T-helper 2 cell treated with Interferon-gamma antibody and Interleukin-4, amounts not matched to agents 5 μg/mL and 100 μg/mL, for 36 hours (primary cell): Measurements from ENCODE around the gene RABGAP1L.
"Not testable (repeated sequence)": the region's sequence is repeated elsewhere in the genome, so short reads cannot be mapped to it uniquely, and the experiment has no call there.

Source experiments
- DNase-seq: peaks from one replicate; pipeline ENCODE4 v3.0.0; 2021; ENCODE audit warnings: low spot score
- H3K27ac Mint-ChIP-seq: one replicate; pipeline ENCODE4 v1.8.0; 2021; ENCODE audit warnings: mild to moderate bottlenecking, mixed read lengths
- H3K27me3 Mint-ChIP-seq: one replicate; pipeline ENCODE4 v1.8.0; 2021; ENCODE audit warnings: low read depth, mixed read lengths
- H3K36me3 Mint-ChIP-seq: one replicate; pipeline ENCODE4 v1.8.0; 2021; ENCODE audit warnings: low read depth, mixed read lengths
- H3K4me1 Mint-ChIP-seq: one replicate; pipeline ENCODE4 v1.8.0; 2021; ENCODE audit warnings: low read depth, mixed read lengths
- H3K4me3 Mint-ChIP-seq: one replicate; pipeline ENCODE4 v1.8.0; 2022; ENCODE audit warnings: mild to moderate bottlenecking, moderate library complexity, mixed read lengths
- H3K9me3 Mint-ChIP-seq: one replicate; pipeline ENCODE4 v1.8.0; 2021; ENCODE audit warnings: mixed read lengths

Gene RABGAP1L

DNA sequence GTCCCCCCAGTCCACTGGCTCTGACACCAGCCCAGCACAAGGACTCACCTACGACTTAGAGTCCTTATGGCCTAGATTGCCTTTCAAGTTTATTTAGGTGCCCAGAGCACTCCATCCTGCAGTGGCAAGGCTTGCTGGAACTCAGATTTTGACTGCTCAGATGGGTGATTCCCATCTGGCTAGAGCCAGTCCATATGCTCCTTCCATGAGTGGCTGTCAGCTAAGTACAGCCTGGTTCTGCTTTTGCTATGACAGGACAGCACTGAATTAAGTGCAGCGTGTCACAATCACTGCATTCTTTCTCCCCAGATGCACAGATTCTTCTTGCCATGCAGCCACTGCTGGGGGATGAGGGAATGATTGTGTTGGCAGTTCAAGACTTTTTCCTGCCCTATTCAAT, 332.3 kb downstream of the RABGAP1L start:
- no peak overlapping the region for H3K27ac Mint-ChIP-seq
- no peaks in the 10 kb centered on the region for H3K27me3 Mint-ChIP-seq
- no peak for DNase-seq
- H3K36me3 Mint-ChIP-seq, result peaks cover 1% of the 10 kb centered on the region
- H3K4me1 Mint-ChIP-seq, result peaks cover 4% of the 10 kb centered on the region
- H3K9me3 Mint-ChIP-seq, result peaks cover 17% of the 10 kb centered on the region
- no peak overlapping the region for H3K4me3 Mint-ChIP-seq

DNA sequence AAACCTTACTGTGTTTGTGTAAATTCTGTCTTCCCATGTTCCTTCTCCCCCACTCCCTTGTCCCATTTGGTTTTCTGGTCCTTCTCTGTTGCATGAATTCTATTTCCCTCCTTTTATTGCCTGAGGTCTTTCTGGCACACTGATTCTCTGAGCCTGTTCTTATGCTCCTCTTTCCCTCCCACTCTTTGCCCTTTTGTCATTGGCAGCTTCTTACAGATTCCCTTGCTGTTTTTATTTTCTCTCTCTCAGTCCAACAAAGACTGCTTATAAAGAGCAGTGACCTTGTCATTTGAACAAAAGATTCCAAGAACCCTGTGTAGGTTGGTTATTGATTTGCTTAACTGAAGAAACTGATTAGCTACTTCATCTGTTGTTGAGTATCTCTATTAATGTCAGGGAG, 338.2 kb downstream of the RABGAP1L start:
- H3K4me3 Mint-ChIP-seq, result no peak overlapping the region
- no peaks in the 10 kb centered on the region for H3K36me3 Mint-ChIP-seq
- H3K9me3 Mint-ChIP-seq, result no peaks in the 10 kb centered on the region
- no peaks in the 10 kb centered on the region for H3K27me3 Mint-ChIP-seq
- H3K4me1 Mint-ChIP-seq, result no peaks in the 10 kb centered on the region
- no peak for DNase-seq
- no peak overlapping the region for H3K27ac Mint-ChIP-seq

DNA sequence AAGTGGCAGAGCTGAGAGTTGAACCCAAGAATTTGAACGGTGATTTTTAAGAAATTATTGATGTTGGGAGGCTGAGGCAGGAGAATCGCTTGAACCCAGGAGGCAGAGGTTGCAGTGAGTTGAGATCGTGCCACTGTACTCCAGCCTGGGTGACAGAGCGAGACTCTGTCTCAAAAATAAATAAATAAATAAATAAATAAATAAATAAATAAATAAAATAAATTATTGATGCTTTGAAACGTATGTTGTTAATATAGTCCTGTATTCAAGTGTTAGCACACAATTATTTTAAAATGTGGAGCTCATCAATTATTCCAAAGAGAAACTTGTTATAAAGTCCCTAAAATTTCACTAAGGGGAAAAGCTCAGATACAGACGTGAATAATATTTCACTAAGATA, 357.4 kb downstream of the RABGAP1L start:
- DNase-seq, H3K9me3 Mint-ChIP-seq, H3K36me3 Mint-ChIP-seq, H3K4me1 Mint-ChIP-seq, H3K27me3 Mint-ChIP-seq, H3K27ac Mint-ChIP-seq, H3K4me3 Mint-ChIP-seq: not testable (repeated sequence)

DNA sequence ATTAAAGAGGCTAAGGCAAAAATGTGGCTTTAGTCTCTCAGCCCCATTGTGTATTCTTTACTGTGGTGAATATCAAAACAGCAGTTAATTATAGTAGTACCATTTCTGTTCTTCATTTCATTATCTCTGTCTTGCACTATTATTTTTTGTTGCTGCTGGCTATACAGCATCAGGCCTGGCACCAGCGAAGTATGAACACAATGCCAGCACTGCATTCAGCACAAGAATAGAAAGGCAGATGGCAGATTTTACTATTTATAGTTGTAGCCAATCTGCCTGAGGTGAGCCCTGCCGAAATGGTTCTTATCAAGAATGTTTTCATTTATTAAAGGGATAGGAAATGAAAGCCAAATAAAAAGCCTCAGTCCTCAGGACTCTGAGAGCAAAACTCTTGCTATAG, 360.5 kb downstream of the RABGAP1L start:
- peaks cover 17% of the 10 kb centered on the region for H3K9me3 Mint-ChIP-seq
- no peak overlapping the region for H3K27ac Mint-ChIP-seq
- no peaks in the 10 kb centered on the region for H3K27me3 Mint-ChIP-seq
- no peaks in the 10 kb centered on the region for H3K4me1 Mint-ChIP-seq
- no peak overlapping the region for H3K4me3 Mint-ChIP-seq
- no peak for DNase-seq
- H3K36me3 Mint-ChIP-seq, result peaks cover 2% of the 10 kb centered on the region

DNA sequence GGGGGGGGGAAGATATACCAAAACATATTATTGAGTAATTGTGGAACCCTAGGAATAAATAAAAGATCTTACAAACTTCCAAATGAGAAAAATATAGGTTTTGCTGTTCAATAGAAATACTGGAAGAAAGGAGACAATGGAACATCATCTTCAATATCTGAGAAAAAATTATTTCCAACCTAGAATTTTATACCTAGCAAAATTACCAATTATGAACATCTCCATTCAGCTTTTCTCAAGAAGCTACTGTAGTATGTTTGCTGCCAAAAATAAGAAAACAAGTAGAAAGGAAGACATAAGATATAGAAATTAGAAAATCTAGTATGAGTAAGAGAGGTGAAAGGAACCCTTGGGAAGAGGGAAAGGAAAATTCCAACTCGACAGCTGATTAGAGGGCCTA, 372.4 kb downstream of the RABGAP1L start:
- no peak for DNase-seq
- Mint-ChIP-seq H3K9me3 (peaks cover 47% of the 10 kb centered on the region), H3K27me3 (no peaks in the 10 kb centered on the region), H3K4me1 (peaks cover 8% of the 10 kb centered on the region), H3K4me3 (no peak overlapping the region), H3K27ac (no peak overlapping the region), H3K36me3 (peaks cover 11% of the 10 kb centered on the region)

DNA sequence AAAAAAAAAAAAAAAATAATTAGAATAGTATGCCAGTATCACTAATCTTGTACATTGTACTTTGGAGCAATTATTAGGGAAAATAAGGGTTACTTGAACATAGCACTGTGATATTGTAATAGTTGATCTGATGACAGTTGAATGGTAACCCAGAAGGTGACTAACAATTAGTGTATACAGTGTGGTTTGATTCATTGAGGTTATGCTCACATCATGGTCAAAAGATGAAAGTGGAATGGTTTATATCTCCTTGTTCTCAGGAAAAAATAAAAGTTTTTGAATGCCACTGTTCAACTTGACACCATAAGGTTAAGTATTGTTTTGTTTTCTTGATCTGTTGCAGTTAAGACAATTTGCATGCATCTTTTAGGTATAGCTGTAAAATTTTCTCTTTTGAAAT, 375.5 kb downstream of the RABGAP1L start:
- no peak for DNase-seq
- peaks cover 5% of the 10 kb centered on the region for H3K36me3 Mint-ChIP-seq
- H3K9me3 Mint-ChIP-seq, result peaks cover 36% of the 10 kb centered on the region
- no peaks in the 10 kb centered on the region for H3K27me3 Mint-ChIP-seq
- no peak overlapping the region for H3K27ac Mint-ChIP-seq
- no peak overlapping the region for H3K4me3 Mint-ChIP-seq
- H3K4me1 Mint-ChIP-seq, result peaks cover under 1% of the 10 kb centered on the region

DNA sequence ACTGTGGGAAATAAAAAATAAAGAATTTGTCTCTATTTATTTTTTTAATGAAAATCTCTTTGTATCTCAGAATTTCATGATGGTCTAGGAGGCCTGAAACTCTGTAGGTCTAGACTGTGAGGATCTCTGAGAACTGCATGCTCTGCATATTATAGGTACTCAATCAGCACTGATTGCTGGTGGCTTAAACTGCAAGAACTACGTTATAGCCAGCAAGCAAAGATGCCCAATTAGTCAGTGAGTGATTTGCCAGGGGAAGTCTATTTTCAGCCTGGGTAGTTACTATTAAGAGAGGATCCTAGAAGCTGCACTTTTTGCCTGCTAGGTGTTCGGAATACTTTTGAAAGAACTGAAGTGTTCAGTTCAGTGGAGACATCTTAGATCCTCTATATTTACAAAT, 375.9 kb downstream of the RABGAP1L start:
- Mint-ChIP-seq H3K4me3 (no peak overlapping the region), H3K4me1 (peaks cover 1% of the 10 kb centered on the region), H3K36me3 (peaks cover 5% of the 10 kb centered on the region), H3K27me3 (no peaks in the 10 kb centered on the region), H3K27ac (no peak overlapping the region), H3K9me3 (peaks cover 41% of the 10 kb centered on the region)
- no peak for DNase-seq

DNA sequence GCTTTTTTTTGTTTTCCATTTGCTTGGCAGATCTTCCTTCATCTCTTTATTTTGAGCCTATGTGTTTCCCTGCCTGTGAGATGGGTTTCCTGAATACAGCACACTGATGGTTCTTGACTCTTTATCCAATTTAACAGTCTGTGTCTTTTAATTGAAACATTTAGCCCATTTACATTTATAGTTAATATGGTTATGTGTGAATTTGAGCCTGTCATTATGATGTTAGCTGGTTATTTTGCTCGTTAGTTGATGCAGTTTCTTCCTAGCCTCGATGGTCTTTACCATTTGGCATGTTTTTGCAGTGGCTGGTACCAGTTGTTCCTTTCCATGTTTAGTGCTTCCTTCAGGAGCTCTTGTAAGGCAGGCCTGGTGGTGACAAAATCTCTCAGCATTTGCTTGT, 384.1 kb downstream of the RABGAP1L start:
- H3K9me3 Mint-ChIP-seq, result peaks cover 38% of the 10 kb centered on the region
- not testable (repeated sequence) for H3K27me3 Mint-ChIP-seq, H3K36me3 Mint-ChIP-seq, H3K4me1 Mint-ChIP-seq, H3K27ac Mint-ChIP-seq, H3K4me3 Mint-ChIP-seq, DNase-seq

DNA sequence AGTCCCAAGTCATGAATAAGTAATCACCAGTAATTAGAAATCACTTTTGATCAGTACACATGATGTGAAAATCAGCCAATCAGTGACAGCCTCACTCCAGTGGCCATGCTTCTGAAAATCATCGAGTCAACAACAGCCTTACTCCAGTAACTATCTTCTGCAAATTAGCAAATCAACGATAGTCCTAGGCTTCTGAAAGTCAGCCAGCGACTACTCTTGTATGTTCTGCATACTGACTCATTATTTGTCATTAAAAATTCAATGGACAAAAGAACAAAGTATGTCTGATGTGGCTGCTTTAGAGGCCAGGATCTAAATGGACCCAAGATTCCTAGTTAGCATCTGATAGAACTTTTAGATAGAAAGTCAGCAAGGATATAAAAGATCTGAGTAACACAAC, 391.0 kb downstream of the RABGAP1L start:
- no peak overlapping the region for H3K27ac Mint-ChIP-seq
- H3K27me3 Mint-ChIP-seq, result no peaks in the 10 kb centered on the region

DNA sequence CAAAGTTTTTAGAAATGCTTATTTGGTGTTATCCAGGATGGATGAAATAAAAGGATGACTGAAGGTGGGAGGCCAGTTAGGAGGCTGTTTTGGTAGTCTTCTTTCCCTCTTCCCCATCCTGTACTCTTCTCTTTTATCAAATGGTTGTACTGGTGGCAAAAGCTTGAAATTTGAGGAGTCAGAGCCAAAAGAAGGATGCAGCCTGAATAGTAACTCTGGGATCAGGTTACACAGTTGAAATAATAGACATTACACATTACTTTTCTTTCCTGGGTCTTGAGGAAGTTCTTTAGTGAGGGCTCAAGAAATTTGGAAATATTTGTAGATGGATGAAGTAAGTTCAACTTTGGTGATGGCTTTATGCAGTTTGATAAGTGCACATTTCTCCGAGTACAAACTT, 397.1 kb downstream of the RABGAP1L start:
- no peaks in the 10 kb centered on the region for H3K4me1 Mint-ChIP-seq
- H3K36me3 Mint-ChIP-seq, result no peaks in the 10 kb centered on the region
- H3K27ac Mint-ChIP-seq, result no peak overlapping the region
- DNase-seq, result no peak
- H3K4me3 Mint-ChIP-seq, result no peak overlapping the region
- peaks cover 6% of the 10 kb centered on the region for H3K9me3 Mint-ChIP-seq
- H3K27me3 Mint-ChIP-seq, result no peaks in the 10 kb centered on the region

More for the DNA sequence above, 391.0 kb downstream of the RABGAP1L start:
- no peak for DNase-seq
- Mint-ChIP-seq H3K9me3 (peaks cover 12% of the 10 kb centered on the region), H3K4me3 (no peak overlapping the region), H3K4me1 (no peaks in the 10 kb centered on the region), H3K36me3 (no peaks in the 10 kb centered on the region)

DNA sequence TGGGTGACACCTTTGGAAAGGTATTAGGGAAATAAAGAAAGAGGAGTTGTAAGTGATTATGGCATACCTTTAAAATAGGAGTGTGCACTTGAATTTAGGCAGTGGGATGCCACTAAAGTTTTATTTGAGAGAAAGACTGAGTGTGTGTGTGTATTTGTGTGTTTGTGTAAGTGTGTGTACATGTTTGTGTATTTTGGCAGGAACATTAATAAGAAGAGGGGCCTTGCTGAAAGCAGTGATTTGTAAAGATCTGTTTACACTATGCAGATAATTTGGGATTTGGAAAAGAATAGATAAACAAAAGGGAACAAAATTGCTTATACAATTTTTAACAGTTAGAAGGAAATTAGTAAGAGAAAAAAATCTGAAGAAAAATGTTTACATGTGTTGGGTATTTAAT, 409.2 kb downstream of the RABGAP1L start:
- H3K36me3 Mint-ChIP-seq, result no peaks in the 10 kb centered on the region
- peaks cover 2% of the 10 kb centered on the region for H3K9me3 Mint-ChIP-seq
- H3K27me3 Mint-ChIP-seq, result no peaks in the 10 kb centered on the region

DNA sequence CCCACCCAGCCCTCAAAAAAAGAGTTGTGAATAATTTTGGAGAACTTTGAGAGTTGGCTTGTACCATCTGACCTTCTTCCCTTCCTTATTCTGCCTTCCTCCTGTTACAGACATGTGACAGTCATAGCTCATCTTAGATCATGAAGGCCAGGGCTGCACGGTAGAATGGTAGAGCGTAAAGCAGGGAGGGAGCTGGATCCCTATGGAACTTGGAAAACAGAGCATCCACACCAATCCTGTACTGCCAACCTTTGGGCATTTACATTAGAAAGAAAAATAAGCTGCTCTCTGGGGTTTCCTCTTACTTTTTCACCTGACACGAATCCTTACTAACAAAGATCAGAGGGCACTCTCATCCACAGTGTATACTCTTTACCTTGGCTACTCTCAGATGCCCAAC, 409.9 kb downstream of the RABGAP1L start:
- no peaks in the 10 kb centered on the region for H3K27me3 Mint-ChIP-seq
- no peak overlapping the region for H3K4me3 Mint-ChIP-seq
- H3K36me3 Mint-ChIP-seq, result no peaks in the 10 kb centered on the region
- no peaks in the 10 kb centered on the region for H3K4me1 Mint-ChIP-seq
- H3K27ac Mint-ChIP-seq, result no peak overlapping the region
- H3K9me3 Mint-ChIP-seq, result peaks cover 4% of the 10 kb centered on the region
- no peak for DNase-seq

More for the DNA sequence above, 409.2 kb downstream of the RABGAP1L start:
- no peaks in the 10 kb centered on the region for H3K4me1 Mint-ChIP-seq
- no peak overlapping the region for H3K27ac Mint-ChIP-seq
- no peak overlapping the region for H3K4me3 Mint-ChIP-seq
- DNase-seq, result no peak

DNA sequence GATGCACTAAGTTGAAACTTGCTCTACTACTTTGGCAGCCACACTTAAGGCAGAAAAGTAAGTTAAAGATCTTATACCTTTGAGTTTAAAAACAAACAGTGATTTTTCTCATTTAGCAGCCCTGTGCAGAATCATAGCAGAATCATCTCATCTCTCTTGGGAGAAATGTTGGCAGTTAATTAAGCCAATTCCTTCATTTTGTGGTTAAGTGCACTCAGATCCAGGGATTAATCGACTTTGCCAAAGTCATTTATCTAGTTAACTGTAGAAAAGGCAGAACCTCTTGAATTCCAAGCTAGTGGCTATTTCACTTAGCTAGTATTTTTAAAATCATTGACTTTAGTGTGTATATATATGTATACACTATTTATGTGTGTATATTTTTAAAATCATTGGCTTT, 413.5 kb downstream of the RABGAP1L start:
- Mint-ChIP-seq H3K9me3 (peaks cover 20% of the 10 kb centered on the region), H3K36me3 (no peaks in the 10 kb centered on the region), H3K27ac (no peak overlapping the region), H3K27me3 (no peaks in the 10 kb centered on the region), H3K4me3 (no peak overlapping the region), H3K4me1 (no peaks in the 10 kb centered on the region)
- DNase-seq, result no peak

DNA sequence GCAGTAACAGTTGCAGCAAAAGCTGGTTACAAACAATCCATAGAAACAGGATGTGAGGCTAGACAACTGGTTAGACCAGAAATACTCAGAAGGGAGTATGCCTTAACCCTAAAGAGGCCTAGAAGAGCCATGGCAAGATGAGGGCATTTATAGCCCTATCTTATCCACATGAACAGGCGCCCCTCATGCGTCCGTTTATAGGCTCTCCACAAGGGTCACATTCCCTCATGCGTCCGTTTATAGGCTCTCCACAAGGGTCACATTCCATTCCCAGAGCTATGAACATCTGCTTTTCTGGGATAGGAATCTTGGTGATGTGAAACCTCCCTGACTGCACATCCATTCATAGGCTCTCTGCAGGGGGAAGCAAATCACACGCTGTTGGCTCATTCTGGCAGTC, 416.8 kb downstream of the RABGAP1L start:
- not testable (repeated sequence) for DNase-seq, H3K4me1 Mint-ChIP-seq, H3K27ac Mint-ChIP-seq, H3K36me3 Mint-ChIP-seq, H3K27me3 Mint-ChIP-seq, H3K4me3 Mint-ChIP-seq
- H3K9me3 Mint-ChIP-seq, result peaks cover 20% of the 10 kb centered on the region

DNA sequence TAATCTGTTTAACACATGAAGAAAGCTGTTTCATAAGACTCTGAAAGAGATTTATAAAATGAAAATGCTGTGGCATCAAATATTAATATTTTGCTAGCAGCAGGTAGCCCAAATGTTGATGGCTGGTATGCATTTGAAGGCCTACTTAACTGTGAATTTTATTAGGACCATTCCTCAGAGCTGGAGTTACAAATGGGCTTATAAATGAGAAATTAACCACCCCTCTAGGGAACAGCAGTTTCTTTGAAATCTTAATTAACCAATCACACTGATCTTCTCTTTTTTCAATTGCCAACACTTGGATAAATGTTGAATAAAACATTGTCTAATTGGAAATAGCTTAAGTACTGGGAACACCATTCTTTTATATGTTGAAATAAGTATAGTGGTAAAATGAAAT, 418.4 kb downstream of the RABGAP1L start:
- peaks cover 20% of the 10 kb centered on the region for H3K9me3 Mint-ChIP-seq
- no peaks in the 10 kb centered on the region for H3K36me3 Mint-ChIP-seq
- no peak overlapping the region for H3K27ac Mint-ChIP-seq
- H3K27me3 Mint-ChIP-seq, result no peaks in the 10 kb centered on the region
- no peaks in the 10 kb centered on the region for H3K4me1 Mint-ChIP-seq
- DNase-seq, result no peak
- no peak overlapping the region for H3K4me3 Mint-ChIP-seq
